ENCODE data around the gene SH3TC1.

The SH3TC1 gene

DNA sequence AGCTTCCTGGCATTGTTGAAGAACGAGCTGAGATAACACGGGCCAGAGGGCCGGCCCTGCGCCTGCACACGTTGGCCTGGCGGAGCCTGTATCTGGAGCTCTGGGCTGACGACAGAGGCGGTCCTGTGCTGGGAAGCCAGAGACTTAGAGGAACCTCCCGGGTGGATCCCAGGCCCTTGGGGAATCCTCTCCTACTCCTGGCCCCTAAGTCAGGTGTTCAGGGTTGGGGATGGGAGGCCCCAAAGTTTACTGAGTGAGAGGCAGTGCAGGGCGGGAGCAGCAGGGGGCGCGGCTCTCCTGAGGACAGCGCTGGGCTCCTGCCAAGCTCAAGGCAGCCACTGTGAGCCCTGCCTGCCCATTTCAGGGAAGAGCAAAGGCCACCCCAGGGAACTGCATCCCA, 68.0 kb downstream of the SH3TC1 start:
- peak; percentile 28 for DNase-seq

DNA sequence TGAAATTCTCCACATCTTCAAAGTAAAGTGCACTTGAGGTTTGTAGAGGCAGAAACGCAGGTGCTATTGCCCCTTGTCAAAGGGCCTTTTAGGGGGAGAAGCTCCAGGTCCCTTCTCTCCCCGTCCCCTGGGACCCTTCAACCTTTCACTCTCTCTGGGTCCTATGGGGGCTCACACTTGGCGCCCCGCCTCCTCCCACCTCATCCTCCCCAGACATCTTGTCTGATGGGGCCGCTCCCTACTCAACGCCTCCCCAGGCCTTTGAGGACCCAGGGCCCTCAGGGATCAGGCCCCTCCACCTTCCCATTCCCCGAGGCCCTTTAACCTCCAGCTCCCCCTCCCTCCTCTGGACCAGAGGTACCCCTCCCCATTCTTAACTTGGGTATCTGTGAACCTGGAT, 69.1 kb downstream of the SH3TC1 start:
- DNase-seq = no peak

DNA sequence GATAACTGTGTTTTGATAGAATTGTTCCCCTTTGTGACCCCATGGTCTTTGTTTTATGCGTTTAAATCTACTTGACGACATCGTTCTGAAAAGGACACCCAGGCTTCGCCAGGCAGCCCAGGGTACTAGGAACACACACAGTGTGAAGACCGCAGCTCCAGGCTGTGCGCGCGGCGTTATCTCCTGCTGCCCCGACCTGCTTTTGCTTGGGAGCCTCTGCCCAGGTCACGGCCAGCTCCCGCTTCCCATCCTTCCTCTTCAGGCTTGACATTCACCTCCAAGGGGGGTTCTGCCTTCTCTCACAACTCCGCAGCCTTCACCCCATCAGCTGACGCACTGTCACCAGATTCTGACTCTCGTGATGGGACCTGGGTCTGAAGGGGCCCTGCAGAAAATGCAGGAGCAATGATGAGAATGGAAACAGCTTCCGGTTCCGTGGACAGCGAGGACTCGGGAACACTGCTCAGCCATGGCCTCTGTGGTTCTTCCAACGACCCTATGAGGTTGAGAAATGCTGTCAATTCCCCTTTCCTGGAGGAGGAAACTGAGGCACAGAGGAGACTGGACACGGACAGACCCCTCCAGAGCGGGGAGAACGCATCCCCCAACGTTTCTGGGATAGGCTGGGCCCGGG, 69.9 kb downstream of the SH3TC1 start:
- no peak for DNase-seq

DNA sequence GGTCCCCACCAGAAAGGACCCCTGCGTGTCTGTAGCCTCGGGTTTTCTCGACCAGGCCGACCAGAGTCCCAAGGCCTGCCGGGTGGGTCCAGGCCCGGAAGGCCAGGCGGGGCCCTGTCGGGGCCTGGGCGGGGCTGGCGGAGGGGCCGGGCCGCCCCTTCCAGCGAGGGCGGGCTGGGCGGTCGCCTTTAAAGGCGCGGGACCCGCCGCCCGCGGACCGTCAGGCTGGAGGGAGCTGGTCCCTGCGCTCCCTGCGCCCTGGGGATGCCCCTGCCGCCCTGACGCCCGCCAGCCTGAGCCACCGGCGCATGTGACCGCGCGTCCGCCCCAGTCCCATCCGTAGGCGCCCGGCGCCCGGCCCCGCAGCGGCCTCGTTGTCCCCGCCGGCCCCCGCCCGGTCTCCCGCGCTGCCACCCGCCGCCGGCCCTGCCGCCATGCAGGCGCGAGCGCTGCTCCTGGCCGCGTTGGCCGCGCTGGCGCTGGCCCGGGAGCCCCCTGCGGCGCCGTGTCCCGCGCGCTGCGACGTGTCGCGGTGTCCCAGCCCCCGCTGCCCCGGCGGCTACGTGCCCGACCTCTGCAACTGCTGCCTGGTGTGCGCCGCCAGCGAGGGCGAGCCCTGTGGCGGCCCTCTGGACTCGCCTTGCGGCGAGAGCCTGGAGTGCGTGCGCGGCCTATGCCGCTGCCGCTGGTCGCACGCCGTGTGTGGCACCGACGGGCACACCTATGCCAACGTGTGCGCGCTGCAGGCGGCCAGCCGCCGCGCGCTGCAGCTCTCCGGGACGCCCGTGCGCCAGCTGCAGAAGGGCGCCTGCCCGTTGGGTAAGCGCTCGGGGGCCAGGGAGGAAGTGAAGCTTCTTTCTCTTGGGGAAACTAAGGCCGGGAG, 70.7 kb downstream of the SH3TC1 start, which contains the start of gene HTRA3:
TSS of gene HTRA3 (plus strand) at position 220 of the 883 bp plus-strand sequence. CDS start at position 435, 215 bp downstream.
- peak; percentile 21 for DNase-seq

DNA sequence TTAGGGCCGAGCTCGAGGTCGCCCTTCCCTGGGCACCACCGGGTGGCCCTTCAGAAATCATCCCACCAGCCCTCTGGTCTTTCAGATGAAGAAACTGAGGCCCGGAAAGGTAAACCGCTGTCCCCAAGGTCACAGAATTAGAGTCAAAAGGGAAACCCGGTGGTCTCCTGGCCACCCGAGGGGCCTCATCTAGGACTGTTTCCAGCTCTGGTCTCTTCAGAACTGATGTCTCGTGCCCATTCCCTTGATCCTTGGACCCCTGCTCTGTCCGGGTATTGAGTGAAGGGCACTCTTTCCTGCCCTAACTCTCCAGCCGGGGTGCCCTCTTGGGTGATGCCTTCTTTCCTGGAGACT, 71.3 kb downstream of the SH3TC1 start:
- DNase-seq = no peak

- no peak for DNase-seq
Observed at GRCh38 chr4:8270912-8271815, 72.1 kb downstream of the SH3TC1 start.

GRCh38 chr4:8271821-8272220, 72.7 kb downstream of the SH3TC1 start:
- DNase-seq = no peak

GRCh38 chr4:8272472-8273428, 73.7 kb downstream of the SH3TC1 start:
- DNase-seq = no peak

GRCh38 chr4:8273450-8273849, 74.4 kb downstream of the SH3TC1 start:
- DNase-seq = no peak

GRCh38 chr4:8274066-8274652, 75.1 kb downstream of the SH3TC1 start:
- no peak for DNase-seq

DNA sequence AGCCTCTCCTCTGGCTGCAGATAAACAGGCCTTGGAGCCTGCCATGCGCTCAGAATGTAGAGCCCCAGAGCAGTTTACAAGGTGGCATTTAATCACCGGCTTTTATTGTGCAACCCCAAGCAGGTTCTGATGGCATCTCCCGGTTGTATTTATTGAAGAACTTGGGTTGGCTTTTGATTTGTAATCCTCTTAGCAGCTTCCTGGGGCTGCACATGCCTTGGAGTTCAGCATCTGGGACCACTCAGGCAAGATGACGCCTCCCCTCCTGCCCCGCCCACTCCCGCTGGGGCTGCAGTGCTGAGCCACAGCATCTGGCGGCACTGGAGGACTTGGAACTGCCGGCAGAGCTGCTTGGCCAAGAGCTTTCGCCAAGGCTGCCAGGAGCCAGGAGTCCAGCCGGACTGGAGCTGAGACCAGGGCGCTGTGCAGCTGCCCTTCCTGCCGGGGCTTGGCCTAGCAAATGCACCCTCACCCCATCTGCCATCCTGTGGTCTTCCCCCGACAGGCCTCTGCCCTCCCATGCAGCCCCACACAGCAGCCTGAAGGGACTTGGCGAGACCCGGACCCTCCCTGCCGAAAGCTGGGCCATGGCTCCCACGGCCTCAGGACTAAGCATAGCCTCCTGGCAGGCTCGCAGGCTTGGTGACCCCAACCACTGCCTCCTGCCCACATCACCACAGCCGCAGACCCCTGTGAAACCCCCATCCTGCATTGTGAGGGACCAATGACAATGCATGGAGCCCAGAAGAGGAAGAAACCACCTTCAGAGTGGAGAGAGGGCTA, 75.9 kb downstream of the SH3TC1 start:
- DNase-seq = no peak

GRCh38 chr4:8275548-8275910, 76.4 kb downstream of the SH3TC1 start:
- no peak for DNase-seq

DNA sequence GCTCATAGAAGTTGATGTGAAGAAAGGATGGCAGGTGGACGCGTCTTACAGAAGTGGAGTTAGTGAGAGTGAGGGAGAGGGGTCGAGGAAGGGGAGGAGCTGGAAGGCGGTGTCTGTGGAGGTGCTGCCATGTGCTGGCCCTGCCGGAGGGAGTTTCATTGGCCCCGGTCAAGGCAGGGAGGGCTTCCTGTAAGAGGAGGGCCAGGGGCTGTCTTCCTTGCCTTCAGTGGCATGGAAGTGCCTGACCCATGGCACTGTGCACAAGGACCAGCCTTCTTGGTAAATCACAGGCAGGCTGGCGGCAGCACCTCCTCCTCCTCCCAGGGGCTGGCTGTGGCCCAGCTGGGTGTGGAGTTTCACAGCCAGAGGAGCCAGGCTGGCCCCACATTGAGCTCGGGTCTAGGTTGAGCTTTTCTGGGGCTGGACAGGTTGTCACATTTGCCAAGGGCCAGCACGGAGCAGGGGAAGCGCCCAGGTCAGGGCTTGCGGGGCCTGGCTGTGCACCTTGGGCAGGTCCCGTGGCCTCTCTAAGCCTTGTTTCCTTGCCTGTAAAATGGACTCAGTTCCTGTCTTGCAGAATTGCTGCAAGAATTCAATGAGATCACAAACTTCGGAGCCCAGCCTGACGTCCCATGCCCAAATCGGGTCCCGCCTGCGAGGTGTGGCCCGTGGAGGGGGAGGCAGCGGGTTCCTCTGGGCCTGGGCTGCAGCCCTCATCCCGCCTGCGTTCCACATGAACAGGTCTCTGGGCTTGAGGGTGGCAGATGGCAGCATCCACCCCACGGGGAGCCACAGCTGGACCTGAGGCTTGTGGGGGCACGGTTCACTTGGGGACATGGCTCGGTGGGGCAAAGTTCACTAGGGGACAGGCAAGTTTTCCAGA, 77.5 kb downstream of the SH3TC1 start:
- no peak for DNase-seq

- DNase-seq = no peak
Observed at GRCh38 chr4:8277356-8278008, 78.4 kb downstream of the SH3TC1 start.

DNA sequence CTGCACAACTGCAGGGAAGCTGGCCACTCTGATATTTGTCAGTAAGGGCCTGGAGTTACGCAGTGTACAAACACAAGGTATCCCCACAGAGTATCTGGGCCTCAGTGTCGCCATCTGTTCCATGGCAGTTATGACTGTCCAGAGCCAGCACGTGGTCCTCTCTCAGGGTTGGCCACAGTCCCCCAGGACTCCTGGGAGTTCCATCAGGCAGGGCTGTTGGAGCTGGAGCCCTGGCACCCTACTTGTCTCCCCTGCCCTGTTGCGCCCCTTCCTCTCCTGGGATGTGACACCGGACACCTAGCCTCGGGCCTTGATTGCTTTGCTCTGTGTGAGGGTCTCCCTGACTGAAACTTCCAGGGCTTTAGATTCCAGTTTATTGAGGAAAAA, 78.9 kb downstream of the SH3TC1 start:
- no peak for DNase-seq

GRCh38 chr4:8278421-8279287, 79.6 kb downstream of the SH3TC1 start:
- DNase-seq = no peak

DNA sequence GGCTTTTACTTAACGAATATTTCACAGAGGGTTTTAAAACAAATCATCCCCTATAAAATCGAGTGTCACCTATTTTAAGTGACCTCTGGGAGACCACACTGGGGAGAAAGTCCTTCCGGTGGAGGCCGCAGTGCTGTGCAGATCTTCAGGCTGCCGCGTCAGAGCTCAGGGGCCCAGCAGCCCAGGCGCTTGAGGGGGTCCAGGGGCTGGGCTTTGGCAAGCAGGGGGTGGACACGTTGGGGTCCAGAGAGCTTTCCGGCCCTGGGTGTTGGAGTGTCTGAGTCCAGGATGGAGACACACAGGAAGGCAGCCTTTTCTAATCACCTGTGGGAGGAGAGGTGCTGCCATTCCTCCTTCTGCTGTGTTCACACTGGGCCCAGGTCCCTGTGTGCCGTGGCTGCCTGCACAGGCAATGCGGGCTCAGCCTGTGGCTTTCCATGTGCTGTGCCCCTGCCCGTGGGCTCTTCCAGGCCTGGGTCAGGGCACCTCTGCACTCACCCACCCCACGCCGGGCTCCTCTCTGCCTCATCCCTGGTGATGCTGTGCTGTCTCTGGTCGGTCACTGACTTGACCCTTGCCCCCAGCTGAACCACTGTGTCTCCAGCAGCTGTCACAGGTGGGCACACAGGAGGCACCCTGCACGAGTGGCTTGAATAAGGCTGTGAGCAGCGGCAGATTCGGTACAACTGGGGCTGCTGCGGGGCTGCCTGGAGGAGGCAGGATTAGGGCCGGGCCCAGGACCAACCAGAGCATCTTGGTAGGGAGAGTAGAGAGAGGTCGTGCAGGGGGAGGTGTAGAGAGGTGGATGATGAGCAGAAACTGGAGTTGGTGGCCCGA, 80.4 kb downstream of the SH3TC1 start:
- DNase-seq = no peak

Data from GF-D8 (cell line).